NK-92 (cell line): ENCODE measurements around the gene DHRSX.
"Not testable (repeated sequence)": the region's sequence is repeated elsewhere in the genome, so short reads cannot be mapped to it uniquely, and the experiment has no call there.

ENCODE experiments used
- DNase-seq: peaks from one replicate; lab custom pipeline; 2025; ENCODE audit not compliant: unreplicated experiment; lab: John Stamatoyannopoulos, UW

The DHRSX gene

DNA sequence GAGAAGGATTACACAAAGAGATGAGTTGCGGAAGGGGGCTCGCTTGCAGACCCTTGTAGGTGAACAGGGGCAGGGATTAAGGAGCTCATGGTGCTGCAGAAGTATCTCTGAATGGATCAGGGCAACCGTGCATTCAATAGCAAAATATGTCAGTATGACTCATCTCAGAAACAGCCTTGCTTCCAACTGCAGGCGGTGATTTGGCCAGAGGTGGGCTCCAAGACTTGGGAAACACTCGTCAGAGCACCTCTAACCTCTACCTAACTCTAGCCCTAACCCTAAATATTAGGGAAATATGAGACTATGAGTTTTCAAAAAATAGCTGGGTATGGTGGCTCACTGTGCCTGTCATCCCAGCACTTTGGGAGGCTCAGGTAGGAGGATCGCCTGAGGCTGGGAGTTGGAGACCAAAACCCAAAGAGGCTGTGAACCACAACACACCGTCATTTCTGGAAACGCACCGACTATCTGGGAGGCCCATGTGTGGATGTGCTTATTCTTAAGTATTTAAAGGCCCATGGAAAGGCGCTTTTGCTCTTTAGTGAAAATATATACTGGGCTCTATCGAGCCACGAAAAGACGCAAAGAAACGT lies 102.6 kb downstream of the DHRSX start:
- no peak for DNase-seq

- no peak for DNase-seq
These were observed 103.3 kb downstream of the DHRSX start for GRCh38 chrX:2397229-2398063.

- DNase-seq = no peak
These were observed 105.3 kb downstream of the DHRSX start for GRCh38 chrX:2395261-2395992.

DNA sequence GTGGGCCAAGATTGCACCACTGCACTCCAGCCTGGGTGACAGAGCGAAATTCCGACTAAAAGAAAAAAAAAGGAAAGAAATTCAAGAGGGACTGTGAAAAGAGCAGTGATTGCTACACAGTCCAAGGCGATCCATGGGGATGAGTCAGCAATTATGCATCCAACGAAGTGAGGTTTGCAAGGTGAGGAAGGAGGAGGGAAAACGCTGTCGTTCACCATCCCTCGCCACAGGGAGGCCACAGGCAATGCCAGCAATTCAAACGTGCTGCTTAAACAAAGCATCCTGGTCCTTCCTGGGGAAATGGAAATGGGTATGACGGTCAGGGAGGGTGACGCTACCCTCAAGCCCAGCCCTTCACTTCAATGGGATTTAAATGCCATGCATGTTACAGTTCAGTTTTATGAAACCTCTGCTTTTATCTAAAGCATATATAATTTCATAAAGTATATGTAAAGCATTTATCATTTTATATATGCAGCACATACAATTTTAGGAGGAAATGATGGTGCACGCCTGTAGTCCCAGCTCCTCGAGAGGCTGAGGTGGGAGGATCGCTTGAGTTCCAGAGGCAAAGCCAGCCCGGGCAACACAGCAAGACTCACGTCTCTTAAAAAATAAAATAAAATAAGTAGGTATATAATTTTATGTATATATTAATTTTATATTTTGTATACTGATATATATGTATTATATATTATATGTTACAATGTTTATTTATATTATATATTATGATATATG lies 108.7 kb downstream of the DHRSX start:
- no peak for DNase-seq

DNA sequence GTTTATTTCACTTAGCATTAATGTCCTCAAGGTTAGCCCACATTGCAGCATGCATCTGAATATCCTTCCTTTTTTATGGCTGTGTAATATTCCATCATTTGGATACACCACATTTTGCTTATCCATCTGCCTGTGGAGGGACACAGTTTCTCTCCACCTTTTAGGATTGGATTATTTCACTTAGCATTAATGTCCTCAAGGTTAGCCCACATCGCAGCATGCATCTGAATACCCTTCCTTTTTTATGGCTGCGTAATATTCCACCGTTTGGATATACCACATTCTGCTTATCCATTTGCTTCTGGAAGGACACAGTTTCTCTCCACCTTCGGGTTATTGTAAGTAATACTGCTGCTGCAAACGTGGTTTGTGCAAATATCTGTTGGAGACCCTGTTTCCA lies 110.0 kb downstream of the DHRSX start:
- no peak for DNase-seq

DNA sequence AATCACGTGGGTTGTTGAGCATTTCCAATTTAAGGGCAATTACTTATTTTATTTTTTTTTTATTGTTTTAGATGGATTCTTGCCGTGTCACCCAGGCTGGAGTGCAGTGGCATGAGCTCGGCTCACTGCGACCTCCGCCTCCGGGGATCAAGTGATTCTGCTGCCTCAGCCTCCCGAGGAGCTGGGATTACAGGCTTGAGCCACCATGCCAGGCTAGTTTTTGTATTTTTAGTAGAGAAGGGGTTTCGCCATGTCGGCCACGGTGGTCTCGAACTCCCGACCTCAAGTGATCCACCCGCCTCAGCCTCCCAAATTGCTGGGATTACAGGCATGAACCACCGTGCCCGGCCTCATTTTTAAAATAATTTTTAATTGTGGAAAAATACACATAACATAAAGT lies 111.0 kb downstream of the DHRSX start:
- not testable (repeated sequence) for DNase-seq

GRCh38 chrX:2389324-2389723 lies 111.5 kb downstream of the DHRSX start:
- no peak for DNase-seq

- DNase-seq = no peak
These were observed 112.1 kb downstream of the DHRSX start for GRCh38 chrX:2388669-2389068.

- no peak for DNase-seq
These were observed 113.0 kb downstream of the DHRSX start for GRCh38 chrX:2387614-2388239.

- no peak for DNase-seq
These were observed 115.6 kb downstream of the DHRSX start for GRCh38 chrX:2385224-2385623.

GRCh38 chrX:2384486-2384885 lies 116.3 kb downstream of the DHRSX start:
- no peak for DNase-seq

DNA sequence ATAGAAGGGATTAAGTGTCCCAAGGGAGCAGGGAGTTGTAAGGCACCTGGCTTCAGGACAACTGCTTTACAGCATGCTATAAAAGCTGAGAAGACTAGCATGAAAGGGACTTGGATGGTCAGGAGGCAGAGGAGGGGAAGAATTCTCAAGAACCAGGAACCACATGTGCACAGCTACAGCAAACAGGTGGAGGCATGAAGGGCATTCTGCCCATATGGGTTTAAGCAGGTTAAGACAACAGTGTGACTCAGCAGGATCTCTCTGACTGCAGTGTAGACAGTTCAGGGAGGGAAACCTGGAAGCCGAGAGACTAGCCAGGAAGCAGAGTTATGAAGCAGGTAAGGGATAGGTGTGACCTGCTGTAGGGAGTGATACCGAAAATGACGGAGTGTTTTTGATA lies 117.0 kb downstream of the DHRSX start:
- no peak for DNase-seq

DNA sequence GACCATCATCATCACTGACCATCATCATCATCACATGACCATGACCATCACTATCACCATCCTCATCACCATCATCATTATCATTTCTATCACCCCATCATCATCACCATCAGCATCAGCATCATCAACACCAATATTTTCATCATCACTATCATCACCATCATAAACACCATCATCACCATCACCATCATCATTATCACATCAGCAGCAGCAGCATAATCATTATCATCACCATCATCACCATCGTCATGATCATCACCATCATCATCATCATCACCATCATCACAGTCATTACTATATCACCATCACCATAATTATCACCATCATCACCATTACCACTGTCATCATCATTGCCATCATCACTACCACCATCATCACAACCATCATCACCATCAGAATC lies 117.6 kb downstream of the DHRSX start:
- no peak for DNase-seq

DNA sequence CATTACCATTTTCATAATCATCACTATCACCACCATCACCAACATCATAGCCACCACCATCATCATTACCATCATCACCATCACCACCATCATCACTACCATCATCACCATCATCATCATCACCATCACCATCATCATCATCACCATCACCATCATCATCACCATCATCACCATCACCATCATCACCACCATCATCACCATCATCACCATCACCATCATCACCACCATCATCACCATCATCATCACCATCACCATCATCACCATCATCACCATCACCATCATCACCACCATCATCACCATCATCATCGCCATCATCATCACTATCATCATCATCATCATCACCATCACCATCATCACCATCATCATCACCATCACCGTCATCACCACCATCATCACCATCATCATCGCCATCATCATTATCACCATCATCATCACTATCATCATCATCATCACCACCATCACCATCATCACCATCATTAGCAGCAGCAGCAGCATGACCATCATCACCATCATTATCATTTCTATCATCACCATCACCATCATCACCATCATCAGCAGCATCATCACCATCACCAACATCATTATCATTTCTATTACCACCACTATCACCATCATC lies 118.2 kb downstream of the DHRSX start:
- DNase-seq = not testable (repeated sequence)

DNA sequence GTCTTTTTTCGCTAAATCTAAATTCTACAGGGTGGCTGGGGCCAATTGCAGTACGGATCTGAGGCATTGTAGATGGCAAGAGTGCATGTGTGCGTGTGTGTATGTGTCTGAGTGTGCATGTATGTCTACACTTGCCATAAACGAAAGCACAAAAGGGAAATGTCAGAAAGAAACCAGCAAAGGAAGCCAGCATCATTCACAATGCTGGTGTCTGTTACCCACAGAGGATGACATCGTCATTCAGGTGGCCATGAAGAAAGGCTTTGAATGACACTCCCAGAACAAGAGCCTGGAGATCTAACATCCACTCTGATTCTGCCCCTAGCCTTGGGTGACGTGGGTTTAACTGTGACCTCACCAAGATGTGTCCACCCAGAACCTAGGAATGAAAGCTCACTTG lies 124.6 kb downstream of the DHRSX start:
- DNase-seq = no peak

DNA sequence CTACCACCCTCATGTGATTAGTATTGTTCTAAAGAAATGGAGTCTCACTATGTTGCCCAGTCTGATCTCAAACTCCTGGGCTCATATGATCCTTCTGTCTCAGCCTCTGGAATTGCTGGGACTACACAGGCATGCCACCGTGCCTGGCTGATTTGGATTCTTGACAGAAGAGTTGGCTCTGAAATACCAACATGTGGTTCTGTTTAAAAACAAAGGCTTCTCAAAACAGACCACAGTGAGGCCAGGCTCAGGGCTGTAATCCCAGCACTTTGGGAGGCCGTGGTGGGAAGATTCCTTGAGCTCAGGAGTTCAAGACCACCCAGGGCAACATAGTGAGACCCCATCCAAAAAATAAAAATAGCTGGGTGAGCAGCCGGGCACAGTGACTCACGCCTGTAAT lies 126.7 kb downstream of the DHRSX start:
- DNase-seq = no peak

- DNase-seq = no peak
These were observed 127.2 kb downstream of the DHRSX start for GRCh38 chrX:2373615-2374014.

DNA sequence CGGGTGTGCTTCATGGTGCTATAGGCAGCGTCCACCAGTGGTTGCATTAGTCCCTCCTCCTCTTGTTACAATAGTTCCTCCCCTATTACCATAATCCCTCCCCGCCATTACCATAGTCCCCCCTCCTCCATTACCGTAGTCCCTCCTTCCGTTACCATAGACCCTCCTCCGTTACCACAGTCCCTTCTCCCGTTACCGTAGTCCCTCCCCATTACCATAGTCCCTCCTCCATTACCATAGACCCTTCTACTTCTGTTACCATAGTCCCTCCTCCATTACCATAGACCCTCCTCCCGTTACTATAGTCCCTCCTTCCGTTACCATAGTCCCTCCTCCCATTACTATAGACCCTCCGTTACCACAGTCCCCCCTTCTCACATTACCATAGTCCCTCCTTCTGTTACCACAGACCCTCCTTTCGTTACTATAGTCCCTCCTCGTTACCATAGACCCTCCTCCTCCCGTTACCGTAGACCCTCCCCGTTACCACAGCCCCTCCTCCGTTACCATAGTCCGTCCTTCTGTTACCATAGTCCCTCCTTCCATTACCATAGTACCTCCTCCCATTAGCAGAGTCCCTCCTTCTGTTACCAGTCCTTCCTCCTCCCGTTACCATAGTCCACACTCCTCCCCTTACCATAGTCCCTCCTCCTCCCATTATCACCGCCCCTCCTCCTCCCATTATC lies 129.6 kb downstream of the DHRSX start:
- no peak for DNase-seq

- DNase-seq = no peak
These were observed 130.3 kb downstream of the DHRSX start for GRCh38 chrX:2370456-2370855.

DNA sequence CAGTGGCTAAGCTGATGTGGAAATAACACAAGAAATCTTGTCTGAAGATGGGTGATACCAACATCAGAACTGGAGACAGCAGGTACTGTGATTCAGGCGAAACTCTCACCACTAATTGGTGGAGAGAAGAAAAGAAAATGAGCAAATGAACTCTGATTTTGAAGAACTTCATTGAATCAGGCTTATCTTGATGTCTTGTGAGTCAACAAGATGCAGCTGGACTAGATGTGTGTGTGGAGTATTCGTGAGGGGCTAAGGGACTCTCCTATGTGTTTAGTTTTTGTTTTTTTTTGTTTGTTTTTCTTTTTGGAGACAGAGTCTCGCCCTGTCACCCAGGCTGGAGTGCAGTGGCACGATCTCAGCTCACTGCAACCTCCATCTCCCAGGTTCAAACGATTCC lies 131.6 kb downstream of the DHRSX start:
- DNase-seq = no peak
